AG10803 (cell line): ENCODE measurements around the gene SYNPO2.
"Not testable (repeated sequence)": the region's sequence is repeated elsewhere in the genome, so short reads cannot be mapped to it uniquely, and the experiment has no call there.

Source experiments
- DNase-seq: peaks from one replicate; pipeline ENCODE4 v3.0.0; 2010; ENCODE audit warnings: low read depth
- H3K4me3 ChIP-seq: 2 replicates; pipeline ENCODE4 v1.5.1; 2011; ENCODE audit warnings: mild to moderate bottlenecking, low read length, control low read depth
- CTCF ChIP-seq: conservative IDR thresholded peaks from 2 replicates; pipeline ENCODE4 v1.5.1; 2011; ENCODE audit warnings: mild to moderate bottlenecking, low read length, control low read depth, inconsistent platforms

SYNPO2 gene

DNA sequence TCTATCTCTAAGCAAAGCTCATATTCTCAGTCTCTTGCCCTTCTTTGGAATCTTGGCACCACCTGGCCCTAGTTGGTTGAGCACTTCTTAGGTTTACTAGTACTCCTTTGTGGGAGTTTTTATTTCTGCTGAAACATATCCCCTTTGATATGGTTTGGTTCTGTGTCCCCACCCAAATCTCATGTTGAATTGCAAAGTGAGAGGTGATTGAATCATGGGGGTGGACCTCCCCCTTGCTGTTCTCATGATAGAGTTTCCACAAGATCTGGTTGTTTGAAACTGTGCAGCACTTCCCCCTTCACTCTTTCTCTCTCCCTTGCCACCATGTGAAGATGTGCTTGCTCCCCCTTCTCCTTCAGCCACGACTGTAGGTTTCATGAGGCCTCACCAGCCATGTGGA, 22.2 kb upstream of the SYNPO2 start:
- no peak for TF ChIP-seq CTCF
- H3K4me3 ChIP-seq: no peak overlapping the region
- no peak for DNase-seq

- H3K4me3 ChIP-seq: no peak overlapping the region
- TF ChIP-seq CTCF: no peak
- DNase-seq: peak; percentile 64
Measured at GRCh38 chr4:118867311-118868067, 21.2 kb upstream of the SYNPO2 start.

DNA sequence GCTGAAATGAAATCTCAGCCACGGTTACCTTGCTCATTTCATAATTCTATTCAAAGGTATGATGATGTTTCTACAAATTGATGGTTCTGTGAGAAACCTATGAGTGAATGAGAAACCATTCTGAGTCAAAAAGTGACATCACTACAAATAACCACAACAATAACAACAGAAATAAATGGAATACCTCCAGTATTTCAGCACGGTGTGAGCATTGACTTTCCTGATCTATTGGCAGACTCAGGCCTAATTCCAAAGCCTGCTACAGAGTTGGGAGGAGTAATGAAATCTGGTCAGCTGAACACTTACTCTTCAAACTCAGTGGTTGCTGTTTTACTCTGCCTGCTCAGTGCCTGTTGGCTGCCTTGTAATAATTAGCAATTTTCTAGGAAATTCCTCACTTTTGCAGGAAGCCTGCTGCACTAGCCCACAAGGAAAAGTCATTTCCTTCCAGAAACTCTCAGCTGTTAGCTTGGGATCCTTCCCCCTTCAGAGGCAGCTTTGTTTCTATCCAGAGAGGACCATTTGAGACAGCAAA, 18.8 kb upstream of the SYNPO2 start:
- TF ChIP-seq CTCF: no peak
- peak; percentile 70 for DNase-seq

GRCh38 chr4:118872181-118872580, 16.5 kb upstream of the SYNPO2 start:
- DNase-seq: no peak
- TF ChIP-seq CTCF: no peak
- H3K4me3 ChIP-seq: no peak overlapping the region

More for the DNA sequence above, 18.8 kb upstream of the SYNPO2 start:
- no peak overlapping the region for H3K4me3 ChIP-seq

GRCh38 chr4:118877797-118878196, 10.9 kb upstream of the SYNPO2 start:
- no peak for TF ChIP-seq CTCF
- no peak overlapping the region for H3K4me3 ChIP-seq
- DNase-seq: no peak

DNA sequence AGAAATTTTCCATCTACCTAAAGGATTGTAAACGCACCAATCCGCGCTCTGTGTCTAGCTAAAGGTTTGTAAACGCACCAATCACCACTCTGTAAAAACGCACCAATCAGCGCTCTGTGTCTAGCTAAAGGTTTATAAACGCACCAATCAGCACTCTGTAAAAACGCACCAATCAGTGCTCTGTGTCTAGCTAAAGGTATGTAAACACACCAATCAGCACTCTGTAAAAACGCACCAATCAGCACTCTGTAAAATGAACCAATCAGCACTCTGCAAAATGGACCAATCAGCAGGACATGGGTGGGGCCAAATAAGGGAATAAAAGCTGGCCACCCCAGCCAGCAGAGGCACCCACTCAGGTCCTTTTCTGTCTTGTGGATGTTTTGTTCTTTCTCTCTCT, 10.1 kb upstream of the SYNPO2 start:
- DNase-seq, H3K4me3 ChIP-seq: not testable (repeated sequence)

DNA sequence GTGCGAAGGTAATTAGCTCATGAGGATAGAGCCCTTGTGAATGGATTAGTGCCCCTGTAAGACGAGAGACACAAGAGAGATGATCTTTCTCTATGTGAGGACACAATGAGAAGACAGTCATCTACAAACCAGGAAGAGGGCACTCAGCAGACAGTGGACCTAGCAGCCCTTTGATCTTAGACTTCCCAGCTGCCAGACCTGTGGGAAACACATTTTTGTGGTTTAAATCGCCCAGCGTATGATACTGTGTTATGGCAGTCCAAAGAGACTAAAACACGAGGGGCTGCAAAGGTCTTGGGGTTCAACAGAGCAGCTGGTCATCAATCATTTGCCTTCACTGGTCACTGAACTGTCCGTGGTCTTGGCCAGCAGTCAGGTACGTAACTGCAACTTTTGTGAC, 9.2 kb upstream of the SYNPO2 start:
- TF ChIP-seq CTCF: no peak
- no peak for DNase-seq

More for the DNA sequence above, 9.2 kb upstream of the SYNPO2 start:
- no peak overlapping the region for H3K4me3 ChIP-seq
